Osteoblast (primary cell): ENCODE measurements around the gene UBL7. TPM values are rescaled to one million over a fixed set of nuclear protein-coding genes. Genes with fewer than 3 reads are reported as not detected.

Source experiments
- DNase-seq: peaks from one replicate; pipeline ENCODE4 v3.0.0; 2011; ENCODE audit warnings: low spot score, mixed read lengths; ENCODE audit not compliant: insufficient read length; ENCODE audit errors: missing footprints
- H2AFZ ChIP-seq: 2 replicates; pipeline ENCODE4 v1.6.0; 2011; ENCODE audit warnings: mild to moderate bottlenecking, low read length
- H3K27ac ChIP-seq: 2 replicates; pipeline ENCODE4 v1.5.1; 2011; ENCODE audit warnings: mild to moderate bottlenecking, low read depth, low read length, moderate library complexity
- H3K27me3 ChIP-seq: 2 replicates; pipeline ENCODE4 v1.6.0; 2012; ENCODE audit warnings: mild to moderate bottlenecking, control low read depth, inconsistent platforms, low read length, moderate library complexity; ENCODE audit not compliant: insufficient read depth
- H3K36me3 ChIP-seq: 2 replicates; pipeline ENCODE4 v1.5.1; 2011; ENCODE audit warnings: mild to moderate bottlenecking, low read length, control low read depth, moderate library complexity; ENCODE audit not compliant: insufficient read depth
- H3K4me1 ChIP-seq: 2 replicates; pipeline ENCODE4 v1.5.1; 2011; ENCODE audit warnings: mild to moderate bottlenecking, low read length, control low read depth, moderate library complexity; ENCODE audit not compliant: insufficient read depth
- H3K4me2 ChIP-seq: 2 replicates; pipeline ENCODE4 v1.6.0; 2011; ENCODE audit warnings: mild to moderate bottlenecking, low read length; ENCODE audit not compliant: insufficient read depth
- H3K4me3 ChIP-seq: fragments of 200-600 bp; sonication (generic); 3 replicates; pipeline ENCODE4 v1.5.1; 2012; ENCODE audit warnings: mild to moderate bottlenecking, low read length, inconsistent platforms; ENCODE audit not compliant: insufficient read depth
- H3K79me2 ChIP-seq: 2 replicates; pipeline ENCODE4 v1.6.0; 2012; ENCODE audit warnings: mild to moderate bottlenecking, low read length, control low read depth, inconsistent platforms; ENCODE audit not compliant: insufficient read depth
- H3K9me3 ChIP-seq: 2 replicates; pipeline ENCODE4 v1.5.1; 2011; ENCODE audit warnings: low read depth, low read length, control low read depth
- H4K20me1 ChIP-seq: 2 replicates; pipeline ENCODE4 v1.6.0; 2012; ENCODE audit warnings: mild to moderate bottlenecking, low read length, control low read depth; ENCODE audit not compliant: insufficient read depth
- total RNA-seq: library from RNA; depleted of rRNA; stranded (reverse); fragments of >200 nt; gene quantifications from 2 replicates; pipeline ENCODE4 v1.2.3, GENCODE V29; 2012
- TF ChIP-seq, protein P1 (sequence below): IDR thresholded peaks from 2 replicates; pipeline ENCODE4 v1.5.1; 2011; ENCODE audit warnings: mild to moderate bottlenecking, low read depth, low read length, moderate library complexity; ENCODE audit errors: extremely low read depth

UBL7 gene
- total RNA-seq, 1 donor = 39.8 TPM

DNA sequence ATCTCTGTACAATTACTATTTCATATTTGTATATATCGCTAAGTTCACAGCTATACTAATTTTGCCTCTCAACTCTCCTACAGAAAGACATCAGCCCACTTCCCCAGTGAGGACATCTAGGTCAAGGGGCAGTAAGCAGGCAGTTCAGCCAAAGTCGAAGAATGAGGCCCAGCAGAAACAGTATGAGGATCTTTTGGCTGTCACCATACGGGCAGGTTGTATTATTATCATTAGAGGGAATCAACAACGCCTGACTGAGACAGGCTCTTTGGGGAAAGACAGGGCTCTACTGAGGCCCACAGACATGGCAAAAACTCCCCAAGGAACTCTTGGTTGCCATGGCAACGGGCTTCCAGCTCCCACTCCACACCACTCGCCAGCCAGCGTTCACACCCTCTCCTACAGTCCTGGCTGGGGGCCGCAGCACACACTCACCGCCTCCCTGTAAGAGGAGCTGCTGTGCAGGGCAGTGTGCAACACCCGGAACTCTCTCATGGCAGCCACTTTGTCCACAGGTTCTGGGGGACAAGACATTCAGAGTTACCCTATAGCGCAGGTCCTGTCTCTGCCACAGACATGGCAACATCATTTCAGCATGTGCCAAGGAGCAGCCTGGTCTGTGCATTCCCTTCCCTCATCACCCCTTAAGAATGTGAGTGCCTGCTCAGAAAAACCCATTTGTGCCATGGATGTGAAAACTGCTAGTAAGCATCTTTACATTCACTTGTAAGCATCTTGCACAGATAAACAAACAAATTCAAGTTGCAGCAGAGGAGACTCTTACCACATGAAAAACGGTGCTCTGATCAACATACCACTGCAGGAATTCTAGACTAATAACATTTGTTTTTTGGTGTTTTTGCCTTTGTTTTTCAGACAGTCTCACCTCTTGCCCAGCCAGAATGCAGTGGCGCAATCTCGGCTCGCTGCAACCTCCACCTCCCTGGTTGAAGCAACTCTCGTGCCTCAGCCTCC, 8.8 kb downstream of the UBL7 start:
- Histone ChIP-seq H3K79me2 (no peaks in the 10 kb centered on the region), H3K9me3 (no peaks in the 10 kb centered on the region), H3K27me3 (no peaks in the 10 kb centered on the region), H2AFZ (no peak overlapping the region), H3K4me3 (no peak overlapping the region), H4K20me1 (no peaks in the 10 kb centered on the region), H3K4me1 (peaks cover 9% of the 10 kb centered on the region), H3K4me2 (no peak overlapping the region), H3K27ac (no peak overlapping the region), H3K36me3 (peaks cover 55% of the 10 kb centered on the region)
- TF ChIP-seq, protein P1, sequence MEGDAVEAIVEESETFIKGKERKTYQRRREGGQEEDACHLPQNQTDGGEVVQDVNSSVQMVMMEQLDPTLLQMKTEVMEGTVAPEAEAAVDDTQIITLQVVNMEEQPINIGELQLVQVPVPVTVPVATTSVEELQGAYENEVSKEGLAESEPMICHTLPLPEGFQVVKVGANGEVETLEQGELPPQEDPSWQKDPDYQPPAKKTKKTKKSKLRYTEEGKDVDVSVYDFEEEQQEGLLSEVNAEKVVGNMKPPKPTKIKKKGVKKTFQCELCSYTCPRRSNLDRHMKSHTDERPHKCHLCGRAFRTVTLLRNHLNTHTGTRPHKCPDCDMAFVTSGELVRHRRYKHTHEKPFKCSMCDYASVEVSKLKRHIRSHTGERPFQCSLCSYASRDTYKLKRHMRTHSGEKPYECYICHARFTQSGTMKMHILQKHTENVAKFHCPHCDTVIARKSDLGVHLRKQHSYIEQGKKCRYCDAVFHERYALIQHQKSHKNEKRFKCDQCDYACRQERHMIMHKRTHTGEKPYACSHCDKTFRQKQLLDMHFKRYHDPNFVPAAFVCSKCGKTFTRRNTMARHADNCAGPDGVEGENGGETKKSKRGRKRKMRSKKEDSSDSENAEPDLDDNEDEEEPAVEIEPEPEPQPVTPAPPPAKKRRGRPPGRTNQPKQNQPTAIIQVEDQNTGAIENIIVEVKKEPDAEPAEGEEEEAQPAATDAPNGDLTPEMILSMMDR = no peak
- no peak for DNase-seq

DNA sequence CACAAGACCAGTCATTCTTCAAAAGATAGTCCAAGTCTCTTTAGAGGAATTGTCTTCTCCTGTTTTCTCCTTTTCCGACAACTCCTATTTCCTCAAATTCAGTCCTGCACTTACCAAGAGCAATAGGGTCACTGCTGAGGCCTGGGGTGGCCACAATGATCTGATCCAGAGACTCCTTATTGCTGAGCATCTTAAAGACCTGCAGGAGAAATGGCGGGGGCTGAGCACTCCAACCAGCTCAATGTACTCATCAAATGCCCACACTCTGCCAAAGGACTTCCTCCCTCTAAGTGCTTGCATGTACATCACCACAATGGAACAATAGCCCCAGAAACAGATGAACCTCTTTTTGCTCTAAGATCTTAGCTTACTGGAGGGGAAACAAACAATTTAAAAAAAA, 9.6 kb downstream of the UBL7 start:
- H3K27ac ChIP-seq = no peak overlapping the region
- no peak overlapping the region for H3K4me3 ChIP-seq
- DNase-seq = no peak
- H3K4me1 ChIP-seq = peaks cover 9% of the 10 kb centered on the region
- no peaks in the 10 kb centered on the region for H3K27me3 ChIP-seq
- H3K4me2 ChIP-seq = no peak overlapping the region
- peaks cover 52% of the 10 kb centered on the region for H3K36me3 ChIP-seq
- no peak overlapping the region for H2AFZ ChIP-seq
- TF ChIP-seq, protein P1 = no peak
- H3K79me2 ChIP-seq = no peaks in the 10 kb centered on the region
- no peaks in the 10 kb centered on the region for H4K20me1 ChIP-seq
- H3K9me3 ChIP-seq = no peaks in the 10 kb centered on the region

DNA sequence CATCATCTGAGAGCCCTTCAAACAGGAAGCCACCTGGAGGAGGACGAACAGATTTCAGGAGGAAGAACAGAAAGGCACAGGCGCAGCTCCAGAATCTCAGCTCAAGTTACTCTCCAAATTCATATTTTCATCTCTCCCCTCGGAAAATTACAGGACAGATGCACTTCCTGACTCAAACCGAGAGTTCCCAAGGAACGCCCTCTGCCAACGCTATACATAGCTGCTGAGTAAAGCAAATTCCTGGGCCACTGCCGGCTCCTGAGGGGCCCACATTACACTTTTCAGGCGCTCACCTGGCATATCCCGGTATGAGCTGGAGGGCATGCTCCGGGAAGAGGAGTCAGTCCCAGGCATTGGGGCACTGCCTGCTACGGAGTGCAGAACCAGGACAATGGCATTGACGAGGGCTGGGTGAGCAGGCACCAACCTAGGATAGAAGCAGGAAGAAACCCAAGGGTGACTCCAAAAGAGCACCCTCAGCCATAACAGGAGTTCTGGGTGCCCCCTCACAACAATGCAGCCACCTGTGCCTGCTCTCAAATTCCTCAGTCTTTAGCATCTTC, 11.2 kb downstream of the UBL7 start:
- Histone ChIP-seq H3K4me2 (no peak overlapping the region), H3K79me2 (no peaks in the 10 kb centered on the region), H3K27ac (no peak overlapping the region), H3K36me3 (peaks cover 51% of the 10 kb centered on the region), H3K4me3 (no peak overlapping the region), H3K27me3 (no peaks in the 10 kb centered on the region), H3K4me1 (peaks cover 11% of the 10 kb centered on the region), H3K9me3 (no peaks in the 10 kb centered on the region), H2AFZ (no peak overlapping the region), H4K20me1 (no peaks in the 10 kb centered on the region)
- TF ChIP-seq, protein P1 = no peak
- no peak for DNase-seq

DNA sequence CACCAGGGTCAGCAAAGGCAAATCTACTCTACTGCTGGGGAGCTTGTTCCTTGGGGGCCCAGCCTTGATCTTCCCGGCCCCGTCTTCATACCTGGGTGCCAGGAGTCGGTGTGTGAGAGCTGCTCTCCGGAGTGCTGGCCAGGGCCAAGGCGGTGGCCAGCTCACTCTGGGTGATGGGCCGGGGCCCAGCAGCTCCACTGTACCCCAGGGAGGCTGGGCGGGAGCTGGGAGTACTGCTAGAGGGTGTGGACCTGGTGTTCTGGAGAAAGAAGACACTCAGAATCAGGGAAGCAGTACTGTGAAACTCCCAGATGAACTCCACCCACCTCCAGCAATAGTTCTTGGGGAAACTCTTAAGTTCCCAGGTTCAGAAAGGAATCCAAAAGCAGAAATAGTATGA, 11.9 kb downstream of the UBL7 start:
- H3K27me3 ChIP-seq = no peaks in the 10 kb centered on the region
- no peaks in the 10 kb centered on the region for H3K9me3 ChIP-seq
- no peak overlapping the region for H2AFZ ChIP-seq
- H3K27ac ChIP-seq = no peak overlapping the region
- H4K20me1 ChIP-seq = no peaks in the 10 kb centered on the region
- DNase-seq = no peak
- H3K4me3 ChIP-seq = no peak overlapping the region
- TF ChIP-seq, protein P1 = no peak
- H3K79me2 ChIP-seq = no peaks in the 10 kb centered on the region
- no peak overlapping the region for H3K4me2 ChIP-seq
- peaks cover 14% of the 10 kb centered on the region for H3K4me1 ChIP-seq
- peaks cover 51% of the 10 kb centered on the region for H3K36me3 ChIP-seq
